DND-41 (cell line): ENCODE data around the gene TGFA.

Source experiments
- EZH2 ChIP-seq: IDR thresholded peaks from 3 replicates; pipeline ENCODE4 v1.6.1; 2012; ENCODE audit warnings: borderline replicate concordance, low read depth, mild to moderate bottlenecking, moderate library complexity, low read length, inconsistent platforms; ENCODE audit not compliant: severe bottlenecking
- TF ChIP-seq, protein P1 (sequence below): IDR thresholded peaks from 2 replicates; pipeline ENCODE4 v1.5.1; 2012; ENCODE audit warnings: borderline replicate concordance, low read length, moderate library complexity, mild to moderate bottlenecking; ENCODE audit not compliant: poor library complexity, severe bottlenecking; ENCODE audit errors: extremely low read depth

DNA sequence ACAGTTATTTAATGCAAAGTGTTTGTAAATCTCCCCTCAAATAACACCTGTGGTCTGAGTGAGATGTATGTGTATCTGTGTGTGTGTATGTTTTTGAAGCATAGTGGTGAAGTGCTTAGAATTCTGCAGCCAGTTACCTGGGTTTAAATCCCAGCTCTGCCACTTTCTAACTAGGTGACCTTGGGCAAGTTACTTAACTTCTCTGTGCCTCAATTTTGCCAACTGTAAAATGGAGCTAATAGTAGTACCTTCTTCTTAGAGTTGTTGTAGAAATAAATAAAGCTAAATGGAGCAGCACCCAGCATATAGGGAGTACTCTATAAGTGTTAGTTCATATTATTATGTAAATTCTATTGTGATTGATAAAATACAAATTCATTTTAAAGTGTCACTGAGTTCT, 48.9 kb downstream of the TGFA start:
- TF ChIP-seq, protein P1, sequence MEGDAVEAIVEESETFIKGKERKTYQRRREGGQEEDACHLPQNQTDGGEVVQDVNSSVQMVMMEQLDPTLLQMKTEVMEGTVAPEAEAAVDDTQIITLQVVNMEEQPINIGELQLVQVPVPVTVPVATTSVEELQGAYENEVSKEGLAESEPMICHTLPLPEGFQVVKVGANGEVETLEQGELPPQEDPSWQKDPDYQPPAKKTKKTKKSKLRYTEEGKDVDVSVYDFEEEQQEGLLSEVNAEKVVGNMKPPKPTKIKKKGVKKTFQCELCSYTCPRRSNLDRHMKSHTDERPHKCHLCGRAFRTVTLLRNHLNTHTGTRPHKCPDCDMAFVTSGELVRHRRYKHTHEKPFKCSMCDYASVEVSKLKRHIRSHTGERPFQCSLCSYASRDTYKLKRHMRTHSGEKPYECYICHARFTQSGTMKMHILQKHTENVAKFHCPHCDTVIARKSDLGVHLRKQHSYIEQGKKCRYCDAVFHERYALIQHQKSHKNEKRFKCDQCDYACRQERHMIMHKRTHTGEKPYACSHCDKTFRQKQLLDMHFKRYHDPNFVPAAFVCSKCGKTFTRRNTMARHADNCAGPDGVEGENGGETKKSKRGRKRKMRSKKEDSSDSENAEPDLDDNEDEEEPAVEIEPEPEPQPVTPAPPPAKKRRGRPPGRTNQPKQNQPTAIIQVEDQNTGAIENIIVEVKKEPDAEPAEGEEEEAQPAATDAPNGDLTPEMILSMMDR = no peak
- no peak for TF ChIP-seq EZH2
